LNCAP (cell line): ENCODE data around the gene KCNQ2.

Experiments used
- TF ChIP-seq, protein P1 (sequence below): fragments of 450-650 bp; IDR thresholded peaks from 2 replicates; pipeline ENCODE4 v1.5.1; 2017; ENCODE audit warnings: mild to moderate bottlenecking

KCNQ2 gene

DNA sequence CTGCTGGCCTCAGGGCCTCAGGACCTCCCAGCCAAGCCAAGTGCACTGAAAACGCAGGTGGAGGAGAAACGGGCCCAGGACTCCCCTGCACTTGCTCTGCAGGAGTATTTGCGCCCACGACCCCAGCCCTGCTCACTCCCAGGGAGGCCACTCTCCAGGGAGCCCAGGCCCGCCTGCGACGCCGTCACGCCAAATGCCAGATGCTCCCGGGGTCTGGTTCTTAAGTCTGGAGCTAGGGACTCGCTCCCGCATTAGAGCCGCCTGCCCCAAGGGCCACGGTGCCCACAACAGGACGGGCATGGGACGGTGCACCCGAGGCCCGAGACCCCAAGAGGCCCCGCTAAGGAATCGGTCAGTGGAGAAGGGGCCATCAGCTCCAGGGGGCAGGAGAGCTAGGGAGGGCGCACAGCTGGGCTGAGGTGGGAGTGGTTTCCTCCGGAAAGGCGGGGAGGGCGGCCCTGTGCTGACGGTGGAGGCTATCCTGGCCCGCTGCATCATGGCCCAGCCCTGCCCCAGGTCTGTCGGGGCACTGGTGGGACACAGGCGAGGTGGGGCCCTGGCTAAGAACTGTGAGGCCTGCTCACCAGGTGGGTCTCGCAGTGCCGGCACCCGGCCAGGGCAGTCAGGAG lies 67.2 kb downstream of the KCNQ2 start:
- TF ChIP-seq, protein P1, sequence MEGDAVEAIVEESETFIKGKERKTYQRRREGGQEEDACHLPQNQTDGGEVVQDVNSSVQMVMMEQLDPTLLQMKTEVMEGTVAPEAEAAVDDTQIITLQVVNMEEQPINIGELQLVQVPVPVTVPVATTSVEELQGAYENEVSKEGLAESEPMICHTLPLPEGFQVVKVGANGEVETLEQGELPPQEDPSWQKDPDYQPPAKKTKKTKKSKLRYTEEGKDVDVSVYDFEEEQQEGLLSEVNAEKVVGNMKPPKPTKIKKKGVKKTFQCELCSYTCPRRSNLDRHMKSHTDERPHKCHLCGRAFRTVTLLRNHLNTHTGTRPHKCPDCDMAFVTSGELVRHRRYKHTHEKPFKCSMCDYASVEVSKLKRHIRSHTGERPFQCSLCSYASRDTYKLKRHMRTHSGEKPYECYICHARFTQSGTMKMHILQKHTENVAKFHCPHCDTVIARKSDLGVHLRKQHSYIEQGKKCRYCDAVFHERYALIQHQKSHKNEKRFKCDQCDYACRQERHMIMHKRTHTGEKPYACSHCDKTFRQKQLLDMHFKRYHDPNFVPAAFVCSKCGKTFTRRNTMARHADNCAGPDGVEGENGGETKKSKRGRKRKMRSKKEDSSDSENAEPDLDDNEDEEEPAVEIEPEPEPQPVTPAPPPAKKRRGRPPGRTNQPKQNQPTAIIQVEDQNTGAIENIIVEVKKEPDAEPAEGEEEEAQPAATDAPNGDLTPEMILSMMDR: no peak

DNA sequence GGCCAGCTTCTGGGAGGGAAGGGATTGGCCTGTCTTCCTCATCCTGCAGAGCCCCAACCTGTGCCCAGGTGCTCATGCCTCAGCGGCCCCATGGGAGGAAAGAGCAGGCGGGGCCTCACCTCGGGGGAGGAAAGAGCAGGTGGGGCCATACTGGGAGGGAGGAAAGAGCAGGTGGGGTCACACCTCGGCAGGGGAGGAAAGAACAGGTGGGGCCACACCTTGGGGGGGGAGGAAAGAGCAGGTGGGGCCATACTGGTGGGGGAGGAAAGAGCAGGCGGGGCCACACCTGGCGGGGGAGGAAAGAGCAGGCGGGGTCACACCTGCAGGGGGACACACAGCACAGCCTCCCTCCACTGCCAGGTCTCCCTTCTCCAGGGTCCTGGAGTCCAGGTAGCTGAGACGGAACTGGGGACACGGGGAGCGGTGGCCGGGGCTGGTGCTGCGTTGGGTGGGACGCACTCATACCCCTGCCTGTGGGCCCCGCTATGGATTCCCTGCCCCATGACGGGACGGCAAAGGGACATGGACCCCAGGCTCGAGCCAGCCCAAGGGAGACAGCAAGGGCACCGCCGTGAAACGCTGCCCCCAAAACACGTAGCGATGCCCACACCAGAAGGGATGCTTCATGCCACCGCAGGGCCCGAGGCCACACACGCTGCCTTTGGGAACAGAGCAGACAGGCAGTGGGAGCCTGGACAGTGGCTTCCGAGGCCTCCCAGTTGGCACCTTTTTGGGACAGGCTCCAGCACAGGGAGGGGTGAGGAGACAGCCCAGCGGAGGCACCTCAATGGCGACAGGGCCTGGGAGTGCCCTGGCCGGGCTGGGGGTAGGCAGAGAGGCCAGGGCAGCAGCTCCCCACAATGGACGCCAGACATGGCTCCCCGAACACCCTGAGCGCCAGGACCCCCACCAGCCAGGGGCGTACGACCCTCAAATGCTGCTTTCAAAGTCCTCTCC lies 68.0 kb downstream of the KCNQ2 start:
- TF ChIP-seq, protein P1: no peak

DNA sequence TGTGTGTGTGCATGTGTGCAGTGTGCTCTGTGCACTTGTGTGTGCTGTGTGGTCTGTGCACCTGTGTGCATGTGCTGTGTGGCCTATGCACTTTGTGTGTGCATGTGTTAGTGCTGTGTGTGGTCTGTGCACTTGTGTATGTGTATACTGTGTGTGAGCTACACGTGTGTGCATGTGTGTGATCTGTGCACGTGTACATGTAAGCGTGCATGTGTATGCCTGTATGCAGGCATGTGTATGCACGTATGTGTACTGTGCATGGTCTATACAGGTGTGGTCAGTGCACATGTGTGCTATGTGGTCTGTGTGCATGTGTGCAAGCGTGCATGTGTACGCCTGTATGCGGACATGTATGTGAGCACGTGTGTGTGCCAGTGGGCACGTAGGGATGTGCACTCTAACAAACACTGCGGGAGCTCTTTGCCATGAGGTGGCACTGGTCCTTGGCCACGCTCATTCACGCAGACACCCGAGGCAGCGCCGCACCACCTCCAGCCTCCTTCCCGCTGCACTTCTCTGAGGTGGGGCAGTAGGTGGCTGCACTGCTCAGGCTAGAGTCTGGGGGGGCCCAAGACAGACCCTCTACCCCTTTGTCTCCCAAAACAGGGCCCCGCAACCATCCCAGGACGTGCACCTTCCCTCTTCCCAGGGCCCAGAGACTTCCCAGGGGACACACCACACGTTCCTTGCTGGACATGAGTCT lies 68.9 kb downstream of the KCNQ2 start:
- TF ChIP-seq, protein P1: no peak

DNA sequence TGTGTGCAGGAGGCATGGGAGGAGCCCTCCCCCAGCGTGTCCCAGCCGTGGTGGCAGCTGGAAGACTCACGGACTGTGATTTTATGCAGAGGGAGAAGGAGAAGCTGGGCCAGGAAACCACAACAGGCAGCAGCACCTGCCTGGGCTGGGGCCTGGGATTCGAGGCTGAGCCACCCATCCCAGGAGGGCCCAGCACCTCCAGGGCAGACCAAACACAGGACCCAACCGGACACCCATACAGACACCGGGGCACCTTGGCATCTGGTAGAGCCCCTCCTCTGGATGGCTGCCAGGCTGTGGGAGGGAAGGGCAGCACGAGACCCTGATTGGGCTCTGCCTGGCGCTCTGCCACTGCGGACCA lies 69.6 kb downstream of the KCNQ2 start:
- TF ChIP-seq, protein P1: no peak

DNA sequence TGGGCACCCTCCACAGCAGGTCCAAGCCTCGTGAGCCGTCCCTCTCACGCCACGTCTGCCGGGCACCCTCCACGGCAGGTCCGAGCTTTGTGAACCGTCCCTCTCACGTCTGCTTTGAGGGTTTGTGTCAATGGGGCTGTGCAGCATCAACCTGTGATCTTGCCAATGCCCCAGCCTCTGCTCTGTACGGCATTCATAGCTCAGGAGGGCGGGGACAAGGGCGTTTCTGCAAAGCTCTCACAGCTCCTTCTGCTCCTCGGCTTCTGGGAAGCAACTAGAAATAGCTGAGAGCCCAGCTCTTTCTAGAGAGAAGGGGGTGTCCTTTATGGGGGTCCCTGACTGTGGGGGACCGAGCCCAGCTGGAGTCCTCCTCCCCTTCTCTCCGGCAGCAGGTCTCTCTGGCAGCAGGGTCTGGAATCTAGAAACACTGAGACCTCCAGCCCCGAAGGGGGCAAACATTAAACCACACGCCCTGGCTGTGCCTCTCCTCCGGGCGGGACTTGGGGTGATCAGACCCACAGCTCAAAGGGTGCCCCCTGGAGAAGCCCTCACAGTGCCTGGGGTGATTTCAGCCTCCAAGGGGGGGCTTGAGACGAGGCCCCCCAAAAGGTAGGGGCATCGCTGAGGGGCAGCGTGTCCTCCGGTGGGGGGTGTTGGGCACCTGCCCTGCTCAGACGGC lies 70.1 kb downstream of the KCNQ2 start:
- TF ChIP-seq, protein P1: no peak

DNA sequence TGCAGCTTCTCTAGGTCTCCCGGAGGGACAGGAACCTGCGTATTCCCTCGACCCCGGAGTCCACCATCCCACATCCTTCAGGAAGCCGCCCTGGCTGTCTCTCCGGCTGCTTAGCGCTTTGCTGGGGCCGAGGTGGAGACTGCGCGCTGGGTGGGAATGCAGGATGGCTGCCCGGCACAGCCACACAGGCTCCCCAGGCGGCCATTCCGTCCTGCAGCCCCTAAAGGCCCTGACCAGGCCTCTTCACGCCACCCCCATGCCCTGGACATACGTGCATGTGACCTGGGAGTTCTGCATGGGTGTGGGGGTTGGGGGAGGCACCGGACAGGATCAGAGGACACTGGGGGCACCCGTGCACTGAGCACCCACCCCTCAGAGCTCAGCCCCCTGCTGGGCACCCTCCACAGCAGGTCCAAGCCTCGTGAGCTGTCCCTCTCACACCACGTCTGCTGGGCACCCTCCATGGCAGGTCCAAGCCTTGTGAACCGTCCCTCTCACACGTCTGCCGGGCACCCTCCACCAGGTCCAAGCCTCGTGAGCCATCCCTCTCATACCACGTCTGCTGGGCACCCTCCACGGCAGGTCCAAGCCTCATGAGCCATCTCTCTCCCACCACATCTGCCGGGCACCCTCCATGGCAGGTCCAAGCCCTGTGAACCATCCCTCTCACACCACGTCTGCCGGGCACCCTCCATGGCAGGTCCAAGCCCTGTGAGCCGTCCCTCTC lies 70.9 kb downstream of the KCNQ2 start:
- TF ChIP-seq, protein P1: no peak
